Right ventricle myocardium superior (tissue), 1 donor: ENCODE data around the gene KIRREL3. TPM values are rescaled to one million over a fixed set of nuclear protein-coding genes. Genes with fewer than 3 reads are reported as not detected.

Experiments used
- ATAC-seq: fragments of 200-7000 bp; cut with Tn5 transposase; one replicate; pipeline ENCODE4 v1.9.1; 2020; ENCODE audit warnings: mild to moderate bottlenecking; ENCODE audit not compliant: poor library complexity
- DNase-seq: peaks from one replicate; pipeline ENCODE4 v3.0.0-alpha.2; 2020
- intact Hi-C: fragments of 100-400 bp; cut with DNase I; formaldehyde crosslinking; loops from one replicate; pipeline ENCODE4 v1.11.2; 2022
- total RNA-seq: library from RNA; stranded (reverse); fragmentation: NEBNext Ultra II Directional; extraction: Animal tissue kit (Norgen Biotek cat#: 25700); gene quantifications from one replicate; pipeline ENCODE4 v1.2.1, GENCODE V29; 2021
- donor health status: DM: no; HTN: yes; CAD: no; lungs with severe emphysema.

The KIRREL3 gene
- total RNA-seq, 1 donor from 2014 or later, result 0.08 TPM

DNA sequence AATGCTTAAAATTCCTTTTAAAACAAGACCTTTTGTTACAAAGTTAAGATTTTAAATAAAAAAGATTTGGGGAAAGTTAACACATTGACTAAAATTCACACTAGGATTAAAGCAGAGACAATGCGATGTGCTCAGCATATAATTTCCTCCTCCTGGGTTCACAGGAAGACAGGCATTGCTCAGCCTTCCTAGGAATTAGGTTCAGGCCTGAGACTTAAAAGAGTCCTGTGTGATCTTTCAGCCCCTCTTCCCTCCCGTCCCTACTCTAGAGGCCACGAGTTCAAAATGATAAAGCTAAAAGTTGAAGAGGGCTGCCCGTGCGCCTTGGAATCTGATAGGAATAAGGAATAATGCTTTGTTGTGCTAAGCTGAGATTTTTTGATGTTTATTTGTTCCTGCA lies 218.6 kb downstream of the KIRREL3 start:
- intact Hi-C loops, result no loop called here
- DNase-seq (no peak), ATAC-seq (no peak)

DNA sequence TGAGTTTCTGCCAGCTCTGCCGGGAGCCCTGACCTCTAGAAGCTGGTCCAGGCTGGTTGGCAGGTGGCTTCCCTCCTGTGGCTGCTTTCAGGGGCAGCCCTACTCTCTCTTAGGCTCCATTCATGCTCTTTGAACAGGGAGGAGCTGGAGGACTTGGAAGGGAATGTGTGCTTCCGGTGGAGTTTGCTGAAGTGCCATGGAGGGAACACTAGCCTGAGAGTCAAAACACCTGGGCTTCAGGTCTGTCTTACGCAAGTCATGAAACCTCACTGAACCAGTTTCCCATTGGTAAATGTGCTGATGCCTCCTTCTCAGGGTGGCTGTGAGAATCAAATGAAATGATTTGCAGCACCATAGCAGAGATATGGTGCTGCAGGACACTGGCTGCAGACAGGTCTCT lies 224.5 kb downstream of the KIRREL3 start:
- ATAC-seq (no peak), DNase-seq (no peak)
- intact Hi-C loops, result no loop called here

GRCh38 chr11:126772267-126772666 lies 228.3 kb downstream of the KIRREL3 start:
- intact Hi-C loops, result no loop called here
- ATAC-seq (no peak), DNase-seq (no peak)

DNA sequence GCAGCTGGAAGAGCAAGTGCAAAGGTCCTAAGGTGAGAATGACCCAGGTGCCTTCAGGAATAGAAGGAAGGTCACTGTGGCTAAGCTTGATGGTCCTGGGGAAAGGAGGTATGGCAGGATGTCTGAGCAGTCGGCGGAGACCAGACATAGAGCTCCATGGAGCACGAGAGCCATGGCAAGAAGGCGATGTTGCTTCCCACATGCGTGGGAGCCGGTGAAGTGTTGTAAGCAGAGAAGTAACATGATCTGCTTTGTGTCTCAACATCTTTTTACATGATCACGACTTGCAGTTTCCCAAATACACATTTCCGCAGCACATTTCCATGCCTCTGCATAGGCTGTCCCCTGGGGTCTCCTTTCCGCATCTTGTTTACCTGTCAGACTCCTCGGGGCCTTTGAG lies 231.9 kb downstream of the KIRREL3 start:
- intact Hi-C loops, result no loop called here
- ATAC-seq, result no peak

DNA sequence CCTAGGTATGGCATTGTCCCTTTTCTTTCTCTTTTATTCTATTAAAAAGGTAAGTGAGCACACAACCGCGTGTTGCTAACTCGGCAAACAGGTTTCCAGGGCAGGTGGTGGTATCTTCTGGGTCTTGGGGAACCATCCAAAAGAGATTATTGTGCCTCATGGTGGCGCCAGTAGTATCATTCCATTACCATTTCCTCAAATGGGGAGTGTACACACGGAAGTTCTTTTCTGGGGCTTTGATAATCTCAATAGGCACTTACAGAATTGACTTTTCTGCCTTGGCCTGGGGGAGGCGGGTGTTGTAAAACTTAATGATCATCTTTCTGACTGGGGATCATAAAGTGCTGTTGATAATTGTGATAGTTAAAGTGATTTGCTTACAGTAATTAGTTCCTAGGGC lies 234.1 kb downstream of the KIRREL3 start:
- intact Hi-C loops, result no loop called here
- DNase-seq (no peak), ATAC-seq (no peak)

More for the DNA sequence above, 231.9 kb downstream of the KIRREL3 start:
- no peak for DNase-seq

- intact Hi-C loops, result no loop called here
- DNase-seq (no peak), ATAC-seq (no peak)
Observed at GRCh38 chr11:126765196-126765595, 235.4 kb downstream of the KIRREL3 start.

GRCh38 chr11:126764231-126764630 lies 236.3 kb downstream of the KIRREL3 start:
- ATAC-seq, result no peak
- no peak for DNase-seq
- intact Hi-C loops, result no loop called here

- ATAC-seq, result no peak
- intact Hi-C loops, result no loop called here
Observed at GRCh38 chr11:126756855-126757254, 243.7 kb downstream of the KIRREL3 start.

DNA sequence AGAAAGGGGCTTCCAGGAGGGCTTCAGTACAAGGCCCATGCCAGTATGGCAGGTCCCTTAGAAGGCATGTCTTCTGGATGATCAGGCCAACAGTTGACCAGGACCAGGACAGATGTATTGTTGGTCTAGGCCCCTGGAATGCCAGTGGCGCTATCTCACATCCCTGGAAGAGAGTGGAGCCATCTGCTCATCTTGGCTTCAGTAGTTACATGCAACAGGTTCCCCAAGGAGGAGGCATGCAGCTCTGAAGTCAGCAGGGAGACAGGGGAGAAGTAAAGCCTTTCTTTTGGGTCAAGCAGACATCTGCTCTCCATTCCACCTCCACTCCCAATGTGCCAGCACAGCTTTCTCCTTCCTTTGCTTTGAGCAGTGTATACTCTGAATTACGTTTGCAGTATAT lies 244.1 kb downstream of the KIRREL3 start:
- DNase-seq (no peak), ATAC-seq (no peak)
- intact Hi-C loops, result no loop called here

More at GRCh38 chr11:126756855-126757254, 243.7 kb downstream of the KIRREL3 start:
- DNase-seq, result no peak

DNA sequence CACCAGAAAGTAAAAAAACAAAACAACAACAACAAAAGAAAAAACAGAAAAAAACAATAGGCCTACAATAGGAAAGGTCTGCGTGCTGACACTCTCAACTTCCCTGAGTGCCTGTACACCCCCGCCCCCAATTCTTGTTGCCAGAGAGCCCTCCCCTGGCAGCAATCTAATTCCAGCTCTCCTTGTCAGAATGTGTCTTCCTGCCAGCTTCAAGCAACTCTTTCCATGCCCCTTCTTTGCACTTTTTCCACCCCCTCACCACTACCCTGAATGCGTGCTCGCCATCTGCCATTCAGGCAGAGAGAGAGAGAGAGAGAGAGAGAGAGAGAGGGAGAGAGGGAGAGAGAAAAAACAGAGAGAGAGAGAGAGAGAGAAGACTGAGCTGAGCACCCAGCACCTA lies 245.0 kb downstream of the KIRREL3 start:
- intact Hi-C loops, result no loop called here
- no peak for ATAC-seq

GRCh38 chr11:126754591-126755426 lies 245.8 kb downstream of the KIRREL3 start:
- ATAC-seq (no peak), DNase-seq (no peak)
- intact Hi-C loops, result no loop called here

More for the DNA sequence above, 245.0 kb downstream of the KIRREL3 start:
- no peak for DNase-seq

DNA sequence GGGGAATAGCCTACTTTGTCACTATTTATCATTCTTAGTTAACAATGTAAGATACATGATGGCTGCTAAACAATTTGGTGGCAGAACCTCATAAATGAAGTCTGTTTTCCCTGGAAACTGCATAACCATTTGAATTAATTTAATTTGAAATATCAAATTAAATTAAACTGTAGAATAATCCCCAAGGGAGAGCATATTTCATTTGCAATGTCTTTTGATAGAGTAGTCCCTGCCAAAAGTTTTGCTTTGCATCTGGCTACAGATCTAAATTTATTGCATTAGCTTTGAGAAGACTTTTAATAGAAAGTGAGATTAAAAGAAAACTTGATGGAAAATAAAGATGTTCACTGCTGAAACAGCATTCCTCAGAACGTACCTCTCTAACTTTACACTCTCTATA lies 246.6 kb downstream of the KIRREL3 start:
- DNase-seq, result no peak
- no peak for ATAC-seq
- intact Hi-C loops, result no loop called here

GRCh38 chr11:126751242-126751641 lies 249.3 kb downstream of the KIRREL3 start:
- no peak for ATAC-seq
- DNase-seq, result no peak
- intact Hi-C loops, result no loop called here

DNA sequence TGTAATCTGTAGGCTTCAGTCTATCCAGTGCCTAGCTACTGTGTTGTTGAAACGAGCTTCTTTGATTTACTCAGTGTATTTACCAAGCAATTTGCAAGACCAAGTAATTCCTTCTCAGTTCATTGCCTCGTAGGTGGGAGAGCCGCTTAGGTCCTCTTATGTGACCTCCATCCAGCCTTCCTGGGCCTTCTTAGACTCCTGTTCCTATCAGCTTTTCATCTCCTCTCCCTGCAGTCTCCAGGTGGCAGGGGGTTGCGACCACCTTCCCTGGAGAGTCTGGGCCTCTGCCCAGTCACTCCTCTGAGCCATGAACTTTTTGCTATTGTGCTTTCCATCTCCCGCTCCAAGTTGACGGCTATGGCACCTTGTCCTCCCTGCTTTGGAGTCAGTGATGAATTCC lies 251.8 kb downstream of the KIRREL3 start:
- no peak for ATAC-seq
- intact Hi-C loops, result no loop called here

DNA sequence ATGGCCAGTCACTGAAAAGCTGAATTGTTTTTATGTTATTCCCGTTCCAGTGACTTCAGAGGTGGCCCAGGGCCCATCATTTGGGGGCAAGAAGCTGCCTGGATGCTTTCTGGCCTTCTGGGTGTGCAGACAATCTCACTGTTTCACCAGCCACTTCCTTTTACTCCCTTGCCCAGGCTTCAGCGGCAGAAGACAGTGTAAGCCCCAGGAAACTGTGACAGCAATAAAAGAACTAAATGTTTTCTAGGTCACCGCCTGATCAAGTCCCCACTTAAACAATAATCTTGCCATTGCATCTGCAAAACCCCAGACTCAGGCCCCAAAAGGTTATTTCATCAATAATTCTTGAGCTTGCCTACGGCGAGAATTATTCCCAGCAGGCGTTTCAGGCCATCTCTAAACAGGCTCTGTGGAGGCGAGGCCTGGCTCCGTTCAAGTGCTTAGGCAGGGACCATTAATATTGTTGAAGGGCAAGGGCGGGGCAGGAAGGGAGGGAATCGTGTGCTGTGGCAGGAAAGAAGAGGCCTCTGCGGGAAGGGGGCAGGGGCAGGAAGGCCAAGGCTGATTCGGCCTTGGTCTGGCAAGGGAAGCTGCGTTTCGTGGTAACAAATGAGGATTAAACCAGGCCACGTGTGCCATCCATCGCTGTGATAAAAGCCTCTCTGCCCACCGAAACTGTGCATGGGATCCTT lies 252.3 kb downstream of the KIRREL3 start:
- intact Hi-C loops, result no loop called here
- ATAC-seq, result no peak

More for the DNA sequence above, 251.8 kb downstream of the KIRREL3 start:
- no peak for DNase-seq

DNA sequence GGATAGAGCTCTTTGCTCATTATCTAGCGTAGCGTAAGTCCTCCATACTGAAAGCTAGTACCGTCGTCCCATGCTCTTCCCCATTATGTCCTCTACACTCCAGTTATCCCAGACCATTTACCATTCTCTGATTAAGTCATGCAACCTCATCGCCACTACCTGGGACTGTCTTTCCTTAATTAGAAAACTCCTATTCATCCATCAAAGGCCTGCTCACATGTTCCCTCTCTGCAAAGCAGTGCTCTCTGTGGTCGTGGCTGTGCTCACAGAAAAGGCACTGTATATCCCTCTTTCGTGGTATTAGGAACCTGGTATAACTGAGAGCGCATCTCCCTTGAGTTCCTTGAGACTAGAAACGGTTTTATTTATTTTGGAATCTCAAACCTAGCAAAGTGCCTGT lies 253.3 kb downstream of the KIRREL3 start:
- intact Hi-C loops, result no loop called here
- ATAC-seq (no peak), DNase-seq (no peak)

More for the DNA sequence above, 252.3 kb downstream of the KIRREL3 start:
- no peak for DNase-seq

DNA sequence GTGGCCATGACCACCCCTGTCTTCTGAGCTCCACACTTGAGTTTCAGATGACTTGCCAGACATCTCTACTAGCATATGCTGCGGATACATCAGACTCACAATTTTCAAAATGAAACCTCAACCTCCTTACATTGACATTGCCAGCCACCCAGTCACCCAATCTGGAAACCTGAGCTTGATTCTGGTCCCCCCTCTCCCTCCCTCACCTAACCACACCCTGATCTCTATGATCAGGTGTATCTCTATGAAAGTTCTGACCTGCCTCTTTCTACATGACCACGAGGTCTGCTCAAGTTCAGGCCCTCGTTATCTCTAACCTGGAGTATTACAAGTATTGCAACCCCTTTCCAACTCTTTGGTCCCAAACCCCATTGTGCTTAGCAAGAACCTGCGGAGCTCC lies 254.1 kb downstream of the KIRREL3 start:
- no peak for ATAC-seq
- no peak for DNase-seq
- intact Hi-C loops, result no loop called here

- intact Hi-C loops, result no loop called here
- DNase-seq (no peak), ATAC-seq (no peak)
Observed at GRCh38 chr11:126744699-126745098, 255.9 kb downstream of the KIRREL3 start.

GRCh38 chr11:126743628-126744027 lies 256.9 kb downstream of the KIRREL3 start:
- ATAC-seq (no peak), DNase-seq (no peak)
- intact Hi-C loops, result no loop called here

GRCh38 chr11:126742582-126742981 lies 258.0 kb downstream of the KIRREL3 start:
- intact Hi-C loops, result no loop called here
- ATAC-seq, result no peak
- no peak for DNase-seq
